ENCODE measurements around the gene PRLR.

DNA sequence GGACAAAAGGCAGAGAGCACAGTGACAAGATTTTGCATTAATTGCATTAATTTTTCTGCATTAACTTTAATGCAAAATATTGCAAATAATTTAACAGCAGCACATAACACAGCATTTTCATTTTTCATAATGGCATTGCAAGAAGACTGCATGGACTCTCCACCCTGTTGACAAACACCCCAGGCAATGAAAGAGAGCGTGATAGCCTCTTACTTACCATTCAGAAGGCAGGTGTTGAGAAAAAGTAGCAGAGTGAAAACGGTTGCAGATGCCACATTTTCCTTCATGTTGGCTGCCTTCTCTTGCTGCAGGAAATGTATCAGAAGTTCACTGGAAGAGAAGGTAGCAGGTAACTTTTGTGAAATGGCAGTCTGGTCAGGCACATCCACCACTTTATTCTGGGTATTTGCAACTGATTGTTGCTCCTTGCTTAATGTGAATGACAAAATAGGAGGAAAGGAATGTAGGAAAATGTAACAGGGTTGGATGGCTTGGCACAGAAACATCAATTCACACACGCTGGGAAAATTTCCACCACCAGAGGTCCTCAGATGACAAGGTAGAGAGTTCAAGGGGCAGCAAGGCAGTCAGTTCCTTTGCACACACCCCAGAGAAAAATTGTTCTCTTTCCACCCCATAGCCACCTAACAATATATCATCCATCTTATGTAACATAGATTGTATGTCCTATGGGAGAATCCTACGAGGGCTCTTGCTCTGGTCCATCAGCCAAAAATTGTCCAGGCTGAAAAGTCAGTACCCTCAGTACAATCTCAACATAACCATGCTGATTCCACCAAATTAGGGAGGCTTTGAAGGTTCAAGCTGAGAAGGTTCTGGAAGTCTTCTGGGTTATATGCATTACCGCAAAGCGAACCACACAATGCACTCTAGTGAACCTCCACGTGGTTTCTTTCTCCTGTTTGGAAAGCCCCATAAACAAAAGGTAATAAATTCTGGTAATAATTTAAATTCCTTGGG, 140.7 kb downstream of the PRLR start:
- TF ChIP-seq, protein P1, sequence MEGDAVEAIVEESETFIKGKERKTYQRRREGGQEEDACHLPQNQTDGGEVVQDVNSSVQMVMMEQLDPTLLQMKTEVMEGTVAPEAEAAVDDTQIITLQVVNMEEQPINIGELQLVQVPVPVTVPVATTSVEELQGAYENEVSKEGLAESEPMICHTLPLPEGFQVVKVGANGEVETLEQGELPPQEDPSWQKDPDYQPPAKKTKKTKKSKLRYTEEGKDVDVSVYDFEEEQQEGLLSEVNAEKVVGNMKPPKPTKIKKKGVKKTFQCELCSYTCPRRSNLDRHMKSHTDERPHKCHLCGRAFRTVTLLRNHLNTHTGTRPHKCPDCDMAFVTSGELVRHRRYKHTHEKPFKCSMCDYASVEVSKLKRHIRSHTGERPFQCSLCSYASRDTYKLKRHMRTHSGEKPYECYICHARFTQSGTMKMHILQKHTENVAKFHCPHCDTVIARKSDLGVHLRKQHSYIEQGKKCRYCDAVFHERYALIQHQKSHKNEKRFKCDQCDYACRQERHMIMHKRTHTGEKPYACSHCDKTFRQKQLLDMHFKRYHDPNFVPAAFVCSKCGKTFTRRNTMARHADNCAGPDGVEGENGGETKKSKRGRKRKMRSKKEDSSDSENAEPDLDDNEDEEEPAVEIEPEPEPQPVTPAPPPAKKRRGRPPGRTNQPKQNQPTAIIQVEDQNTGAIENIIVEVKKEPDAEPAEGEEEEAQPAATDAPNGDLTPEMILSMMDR (IDR thresholded peaks at IDR 0.05 in 4 of 5, conservative IDR thresholded peaks at IDR 0.05 in 1 of 5): peak in 3 of 5 experiments; percentile 24 to 33 (median 29)
- no peak for TF ChIP-seq POLR2A (IDR thresholded peaks at IDR 0.05)

All from gastrocnemius medialis (tissue), 4 donors.